Prostate gland (tissue), 2 donors: Measurements from ENCODE around the gene ZNF891.

Experiments
- POLR2A ChIP-seq: fragments of 450-650 bp; IDR thresholded peaks from one replicate; pipeline ENCODE4 v1.6.1; 2016; ENCODE audit warnings: antibody characterized with exemption, mild to moderate bottlenecking
- POLR2AphosphoS5 ChIP-seq: sonication (generic); formaldehyde crosslinking; IDR thresholded peaks from one replicate; pipeline ENCODE4 v1.6.1; 2017; ENCODE audit warnings: antibody characterized with exemption
- TF ChIP-seq, protein P1 (sequence below), 4 experiments: fragments of 200-600 bp in 2 of 4; fragments of 450-650 bp in 2 of 4; sonication (generic) in 2 of 4; IDR thresholded peaks; 1 replicate in 3 of 4; 2 replicates in 1 of 4; pipeline ENCODE4 v1.5.1; 2016 to 2019; ENCODE audit warnings: antibody characterized with exemption in 4 of 4, mild to moderate bottlenecking in 2 of 4, moderate library complexity in 2 of 4

DNA sequence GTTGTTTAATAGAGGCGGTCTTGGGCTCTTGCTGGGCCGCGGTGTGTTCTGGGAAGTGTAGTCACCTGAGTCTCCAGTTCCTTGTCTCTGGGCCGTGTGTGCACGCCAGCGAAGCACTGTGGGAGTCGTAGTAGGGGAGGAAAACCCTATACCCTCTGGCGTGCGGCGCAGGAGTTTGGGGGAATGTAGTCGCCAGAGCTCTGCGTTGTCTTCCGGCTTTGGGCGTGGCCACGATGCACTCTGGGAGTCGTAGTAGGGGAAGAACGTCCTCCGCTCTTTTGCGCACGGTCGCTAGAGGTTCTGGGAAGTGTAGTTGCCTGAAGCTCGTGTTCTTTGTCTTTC, 50.1 kb downstream of the ZNF891 start:
- TF ChIP-seq POLR2A (peak; percentile 43), POLR2AphosphoS5 (peak; percentile 98)
- TF ChIP-seq, protein P1, sequence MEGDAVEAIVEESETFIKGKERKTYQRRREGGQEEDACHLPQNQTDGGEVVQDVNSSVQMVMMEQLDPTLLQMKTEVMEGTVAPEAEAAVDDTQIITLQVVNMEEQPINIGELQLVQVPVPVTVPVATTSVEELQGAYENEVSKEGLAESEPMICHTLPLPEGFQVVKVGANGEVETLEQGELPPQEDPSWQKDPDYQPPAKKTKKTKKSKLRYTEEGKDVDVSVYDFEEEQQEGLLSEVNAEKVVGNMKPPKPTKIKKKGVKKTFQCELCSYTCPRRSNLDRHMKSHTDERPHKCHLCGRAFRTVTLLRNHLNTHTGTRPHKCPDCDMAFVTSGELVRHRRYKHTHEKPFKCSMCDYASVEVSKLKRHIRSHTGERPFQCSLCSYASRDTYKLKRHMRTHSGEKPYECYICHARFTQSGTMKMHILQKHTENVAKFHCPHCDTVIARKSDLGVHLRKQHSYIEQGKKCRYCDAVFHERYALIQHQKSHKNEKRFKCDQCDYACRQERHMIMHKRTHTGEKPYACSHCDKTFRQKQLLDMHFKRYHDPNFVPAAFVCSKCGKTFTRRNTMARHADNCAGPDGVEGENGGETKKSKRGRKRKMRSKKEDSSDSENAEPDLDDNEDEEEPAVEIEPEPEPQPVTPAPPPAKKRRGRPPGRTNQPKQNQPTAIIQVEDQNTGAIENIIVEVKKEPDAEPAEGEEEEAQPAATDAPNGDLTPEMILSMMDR (IDR thresholded peaks at IDR 0.05): peak in 1 of 4 experiments; percentile 14
